GM18511 (cell line): Measurements from ENCODE around the gene SLC28A3.

Experiments
- ATAC-seq: cut with Tn5 transposase; IDR thresholded peaks from one replicate; pipeline ENCODE4 v1.9.1; 2021; ENCODE audit warnings: mild to moderate bottlenecking, moderate library complexity; ENCODE audit not compliant: unreplicated experiment

SLC28A3 gene

DNA sequence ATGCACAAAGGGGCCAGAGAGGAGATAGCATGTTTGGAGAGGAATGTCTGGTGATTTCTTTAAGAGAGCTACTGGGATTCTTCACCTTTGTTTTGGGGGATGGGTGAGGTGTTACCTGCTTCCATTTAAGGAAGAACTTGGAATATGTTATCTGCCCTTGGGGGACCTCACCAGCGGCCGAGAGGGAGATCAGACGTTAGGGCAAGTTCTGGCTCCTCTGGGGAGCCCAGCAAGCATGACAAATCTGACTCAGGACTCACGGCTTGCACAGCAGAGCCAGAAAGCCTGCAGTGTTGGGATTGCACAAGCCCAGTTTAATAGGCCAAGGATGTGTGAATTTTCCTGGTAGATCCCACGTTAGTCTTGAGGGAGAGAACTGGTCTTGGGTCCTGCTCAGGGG is 40.3 kb downstream of the SLC28A3 start:
- ATAC-seq: no peak

DNA sequence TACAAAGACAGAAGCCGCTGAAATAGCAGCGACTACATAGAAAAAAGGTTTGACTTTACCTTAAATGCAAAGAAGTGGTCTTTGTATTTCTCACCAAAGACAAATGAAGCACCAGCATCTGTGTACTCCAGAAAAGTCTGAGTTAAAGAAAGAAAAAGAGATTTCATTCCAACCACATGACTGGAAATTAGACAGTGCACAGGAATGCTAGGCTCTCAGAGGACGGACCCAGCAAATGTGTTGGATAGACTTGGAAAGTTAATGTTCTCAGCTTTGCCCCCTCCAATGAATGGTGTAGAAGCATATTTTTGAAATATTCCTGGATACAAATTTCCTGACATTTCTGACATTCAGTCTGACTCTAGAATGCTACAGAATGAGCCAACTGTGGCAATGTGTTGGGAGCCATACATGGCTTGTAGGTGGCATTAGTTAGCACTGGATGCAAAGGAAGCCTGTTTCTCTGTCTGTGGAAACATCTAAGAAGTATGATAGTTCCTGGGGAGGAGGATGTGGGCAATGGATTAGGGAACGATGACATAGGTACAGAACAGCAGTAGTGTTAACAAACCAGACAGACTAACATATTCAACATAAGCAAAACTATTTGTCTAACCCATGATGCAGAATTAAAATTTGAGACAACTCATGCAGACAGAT is 43.3 kb downstream of the SLC28A3 start:
- no peak for ATAC-seq

DNA sequence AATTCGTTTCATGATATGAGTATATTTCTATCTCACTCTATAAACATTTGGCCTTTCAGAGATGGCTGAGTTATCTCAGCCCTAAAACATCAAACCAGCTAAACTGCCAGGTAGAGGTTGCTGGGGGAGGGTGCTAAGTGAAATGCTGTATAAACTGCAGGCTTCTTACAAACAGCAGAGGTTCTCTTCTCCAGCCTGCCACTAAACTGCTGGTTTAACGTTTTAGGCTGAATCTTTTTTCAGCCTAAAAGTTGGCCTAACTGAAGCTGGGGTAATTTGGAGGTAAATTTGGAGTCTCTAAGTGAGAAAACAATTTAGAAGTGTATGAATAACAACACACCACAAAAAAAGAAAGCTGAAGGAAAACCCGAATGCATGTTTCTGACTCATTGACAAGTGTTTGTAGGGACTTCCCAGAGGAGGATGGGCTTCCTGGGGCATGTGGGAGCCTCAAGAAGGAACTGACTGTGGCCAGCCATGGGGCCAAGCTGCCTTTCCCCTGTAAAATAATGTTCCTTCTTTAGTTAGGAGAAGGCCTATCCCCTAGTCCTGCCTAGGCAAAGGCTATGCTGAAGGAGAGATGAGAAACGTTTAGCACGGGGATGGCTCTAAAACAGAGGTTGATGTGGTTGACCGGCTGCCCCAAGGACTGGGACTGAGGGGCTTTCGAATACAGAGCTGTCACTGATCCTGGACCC is 44.3 kb downstream of the SLC28A3 start:
- peak; percentile 48 for ATAC-seq

DNA sequence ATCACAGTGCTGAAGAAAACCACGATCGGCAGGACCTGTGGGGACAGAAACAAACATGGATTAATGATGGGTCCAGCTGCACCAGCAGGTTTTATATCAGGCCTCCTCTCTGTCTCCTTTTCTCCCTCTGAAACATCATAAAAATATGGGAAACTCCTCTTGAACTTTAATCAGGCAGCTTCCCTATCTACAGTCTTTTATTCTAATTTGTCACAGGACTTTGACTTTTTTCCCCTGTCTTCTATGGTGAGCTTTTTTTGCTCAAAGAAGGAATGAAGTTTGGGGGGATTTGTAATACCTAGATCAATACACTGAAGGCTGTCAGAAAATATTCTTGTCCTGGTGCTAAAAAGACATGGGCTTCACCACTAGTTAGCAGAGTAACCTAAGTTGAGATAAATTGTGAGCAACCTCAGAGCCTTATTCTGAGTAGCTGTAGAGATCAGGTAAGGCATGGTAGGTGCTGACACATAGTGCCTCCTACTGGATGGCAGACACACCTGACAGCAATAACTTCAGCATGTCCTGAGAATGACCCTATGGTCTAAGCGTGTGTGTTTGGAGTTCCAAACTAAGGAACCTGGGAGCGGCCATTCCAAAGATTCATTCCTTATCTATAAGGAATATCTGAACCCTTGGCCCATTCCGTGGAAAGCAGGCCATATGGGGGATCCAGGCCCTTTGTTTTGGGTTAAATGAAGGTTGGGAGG is 46.2 kb downstream of the SLC28A3 start:
- no peak for ATAC-seq

DNA sequence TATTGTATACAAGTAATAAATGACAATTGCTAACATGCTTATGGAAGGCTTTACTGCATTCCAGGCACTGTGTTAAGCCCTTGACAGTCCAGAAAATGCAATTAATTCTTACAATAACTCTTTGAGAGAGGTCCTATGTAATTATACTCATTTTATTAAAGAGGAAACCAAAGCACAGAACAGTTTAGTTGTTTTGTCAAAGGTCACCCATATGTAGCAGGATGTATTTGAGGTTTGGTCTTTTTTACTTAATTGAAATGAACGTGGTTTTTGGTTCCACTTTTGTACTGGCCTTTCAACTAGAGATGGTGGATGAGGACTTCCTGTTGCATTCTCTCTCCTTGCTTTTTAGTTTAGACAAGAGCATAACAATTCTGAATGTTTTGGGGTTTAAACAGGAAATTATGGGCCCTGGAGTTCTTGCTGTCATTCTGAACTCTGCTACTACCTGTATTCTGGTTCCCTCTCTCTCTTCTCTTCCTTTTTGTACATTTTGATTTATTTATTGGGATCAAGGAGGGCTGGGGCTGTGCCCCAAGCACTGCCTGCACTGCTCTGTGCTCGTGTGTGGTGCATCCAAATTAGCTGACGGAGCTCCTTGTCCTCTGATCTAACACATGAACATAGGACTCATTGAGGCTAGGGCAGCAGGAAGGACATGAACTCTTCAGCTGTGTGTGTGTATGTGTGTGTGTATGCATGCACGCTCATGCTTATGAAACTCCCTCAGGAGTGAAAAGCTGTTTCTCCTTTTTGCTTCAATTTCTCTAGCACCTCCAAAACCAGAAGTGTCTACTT is 47.4 kb downstream of the SLC28A3 start:
- peak; percentile 70 for ATAC-seq

DNA sequence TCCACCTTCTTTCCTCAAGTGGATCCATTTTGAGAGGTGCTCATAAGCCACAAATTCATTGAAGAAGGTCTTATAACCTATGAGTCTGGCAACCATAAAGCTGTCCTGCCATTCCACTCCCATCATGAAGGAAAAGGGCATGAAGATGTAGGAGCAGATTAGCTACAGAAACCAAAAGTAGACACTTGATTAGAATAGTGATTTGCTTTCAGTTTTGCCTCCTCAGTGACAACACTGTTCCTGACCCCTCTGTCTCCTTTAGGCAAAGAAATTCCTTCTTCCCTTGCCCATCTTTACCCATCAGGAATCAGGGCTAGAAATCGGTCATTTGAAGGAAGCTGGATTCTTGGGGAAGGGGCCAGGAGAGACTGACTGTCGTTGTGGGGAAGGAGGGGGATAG is 55.2 kb downstream of the SLC28A3 start:
- no peak for ATAC-seq

DNA sequence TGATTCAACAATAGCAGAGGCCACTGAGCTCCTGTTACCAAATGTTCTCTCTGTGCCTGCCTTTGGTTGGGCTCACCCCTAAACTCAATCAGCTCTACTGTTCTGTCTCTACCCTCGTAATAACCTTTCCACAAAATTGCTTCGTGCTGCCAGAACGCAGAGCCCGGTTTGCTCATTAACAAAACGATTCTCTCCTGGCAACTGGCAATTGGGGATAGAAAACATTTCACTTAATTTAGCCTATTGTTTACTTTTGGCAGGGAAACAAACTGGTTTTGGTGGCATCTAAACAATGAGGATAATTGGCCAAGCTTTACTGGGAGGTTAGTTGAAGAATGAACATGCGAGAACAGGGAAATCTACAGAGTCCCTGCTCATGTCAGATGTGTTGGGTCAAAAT is 56.6 kb downstream of the SLC28A3 start:
- ATAC-seq: no peak

DNA sequence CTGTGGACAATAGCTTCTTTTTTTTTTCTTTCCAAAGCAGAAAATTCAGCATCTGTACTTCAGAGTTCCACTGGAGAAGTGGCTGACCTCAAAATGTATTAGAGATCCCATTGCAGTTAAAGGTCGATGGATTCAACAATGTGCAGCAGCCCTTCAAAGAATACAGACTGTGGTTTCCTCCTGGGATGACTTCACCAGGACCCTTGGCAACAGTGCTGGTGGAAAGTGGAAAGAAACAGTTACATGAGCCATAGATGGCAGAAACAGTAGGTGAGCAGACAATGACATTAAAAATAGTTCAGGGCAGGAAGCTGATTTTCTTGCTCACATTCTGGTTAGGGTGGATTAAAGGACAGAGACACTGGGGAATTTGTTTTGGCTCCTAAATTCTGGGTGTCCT is 62.4 kb downstream of the SLC28A3 start:
- ATAC-seq: no peak

DNA sequence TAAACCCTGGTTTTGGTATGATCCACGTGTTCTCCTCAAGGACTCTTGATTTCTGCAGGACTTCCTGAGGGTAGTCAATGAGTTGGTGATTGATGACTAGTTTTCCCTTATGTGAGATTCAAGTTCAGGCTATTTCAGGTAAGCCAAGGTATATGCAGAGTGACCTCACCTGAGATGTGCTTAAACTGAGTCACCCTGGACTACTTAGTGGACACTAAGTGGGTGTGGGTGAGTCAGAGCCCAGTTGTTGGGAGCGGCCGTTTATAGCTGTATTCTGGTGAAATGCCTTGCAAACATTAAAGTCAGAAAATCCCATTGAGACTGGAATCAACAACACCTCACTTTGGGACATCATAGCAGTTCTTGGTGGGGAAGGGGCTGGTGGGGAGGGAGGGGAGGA is 62.9 kb downstream of the SLC28A3 start:
- ATAC-seq: no peak

DNA sequence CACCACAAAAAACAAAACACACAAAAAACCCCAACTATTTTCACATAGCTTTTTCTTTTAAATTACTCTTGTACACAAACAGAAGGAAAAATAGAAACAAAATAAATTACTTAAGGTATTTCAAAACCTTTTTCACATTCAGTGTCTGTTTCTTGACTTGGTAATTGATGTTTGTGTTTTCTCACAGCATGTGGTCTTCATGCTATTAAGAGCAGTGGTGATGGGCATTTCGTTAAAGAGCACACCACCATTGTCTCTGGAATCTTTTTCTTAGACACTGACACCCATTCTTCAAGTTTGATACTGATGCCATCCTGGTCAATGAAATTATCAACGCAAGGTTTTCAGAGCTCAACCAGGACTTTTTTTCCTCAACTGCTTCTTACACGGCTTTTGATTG is 63.8 kb downstream of the SLC28A3 start:
- ATAC-seq: no peak

DNA sequence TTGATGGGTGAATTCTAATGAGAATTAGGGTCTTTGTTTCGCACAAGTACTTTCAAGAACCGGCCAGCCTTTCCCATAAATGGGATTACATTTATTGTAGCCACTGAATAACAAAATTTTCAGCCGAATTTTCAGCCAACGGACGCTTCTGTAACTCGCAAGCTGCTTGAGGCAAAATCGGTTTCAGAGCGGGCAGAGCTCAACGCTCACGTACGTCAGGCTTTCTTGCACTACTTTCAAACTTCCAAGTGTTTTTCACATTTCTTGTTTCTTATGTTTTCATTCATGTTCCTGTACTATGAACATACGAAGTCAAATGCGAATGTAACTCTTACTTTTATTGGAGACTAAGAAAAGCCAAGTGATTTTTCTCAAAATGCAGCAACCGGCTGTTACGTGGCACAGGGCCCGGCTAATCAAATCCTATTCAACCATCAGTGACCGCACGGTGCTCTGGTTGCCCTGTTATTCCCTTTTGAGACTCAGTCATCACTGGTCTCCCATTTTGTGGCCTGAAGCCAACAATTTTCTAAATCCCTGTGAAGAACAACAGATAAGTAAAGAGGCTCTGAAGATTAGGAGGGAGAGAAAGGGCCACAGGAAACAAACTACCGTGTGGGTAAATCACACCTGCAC is 68.5 kb downstream of the SLC28A3 start:
- no peak for ATAC-seq

DNA sequence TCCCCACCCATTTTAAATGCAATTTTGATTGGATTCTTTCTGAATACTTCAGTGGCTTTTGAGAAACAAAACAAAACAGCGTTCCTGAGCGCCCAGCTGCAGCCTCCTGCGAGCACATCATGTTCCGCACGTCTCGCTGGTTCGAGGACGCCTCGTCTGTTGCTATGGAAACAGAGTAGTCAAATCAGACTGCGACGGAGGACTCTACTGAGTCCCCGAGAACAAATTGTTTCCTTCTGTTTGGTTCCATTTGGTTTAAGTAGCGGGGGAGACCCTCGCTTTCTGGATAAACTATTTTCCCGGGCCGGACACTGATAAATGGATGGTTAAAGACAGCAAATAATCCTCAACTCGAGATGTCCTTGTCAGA is 69.0 kb downstream of the SLC28A3 start:
- peak; percentile 99 for ATAC-seq

DNA sequence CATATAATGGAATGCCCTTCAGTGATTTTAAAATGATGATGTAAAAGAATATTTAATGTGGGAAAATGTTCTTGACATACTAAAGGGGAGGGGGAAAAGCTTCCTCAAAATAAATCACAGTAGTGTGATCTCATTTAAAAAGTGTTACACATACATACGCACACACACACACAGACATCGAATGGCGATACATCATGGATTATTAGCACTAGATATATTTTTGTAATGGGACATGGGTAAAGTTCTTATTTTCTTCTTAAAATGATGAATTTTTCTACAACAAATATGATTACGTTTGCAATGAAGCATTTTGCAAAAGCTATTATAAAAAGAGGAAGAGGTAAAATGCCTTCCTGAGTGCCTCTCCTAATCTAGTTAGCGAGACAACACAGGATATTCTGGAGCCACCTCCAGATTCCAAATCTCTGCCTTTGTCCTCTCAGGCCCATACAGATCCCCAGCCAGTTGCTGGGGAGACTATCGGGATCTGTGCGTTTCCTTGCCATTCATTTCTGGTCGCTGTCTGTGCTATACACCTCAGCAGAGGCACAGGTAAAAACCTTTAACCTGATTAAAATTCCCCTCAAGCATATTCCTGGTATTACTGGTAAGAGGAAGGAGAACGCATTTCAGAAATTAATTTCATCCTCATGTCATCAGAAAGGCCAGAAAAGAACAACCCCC is 69.6 kb downstream of the SLC28A3 start:
- ATAC-seq: peak; percentile 47

DNA sequence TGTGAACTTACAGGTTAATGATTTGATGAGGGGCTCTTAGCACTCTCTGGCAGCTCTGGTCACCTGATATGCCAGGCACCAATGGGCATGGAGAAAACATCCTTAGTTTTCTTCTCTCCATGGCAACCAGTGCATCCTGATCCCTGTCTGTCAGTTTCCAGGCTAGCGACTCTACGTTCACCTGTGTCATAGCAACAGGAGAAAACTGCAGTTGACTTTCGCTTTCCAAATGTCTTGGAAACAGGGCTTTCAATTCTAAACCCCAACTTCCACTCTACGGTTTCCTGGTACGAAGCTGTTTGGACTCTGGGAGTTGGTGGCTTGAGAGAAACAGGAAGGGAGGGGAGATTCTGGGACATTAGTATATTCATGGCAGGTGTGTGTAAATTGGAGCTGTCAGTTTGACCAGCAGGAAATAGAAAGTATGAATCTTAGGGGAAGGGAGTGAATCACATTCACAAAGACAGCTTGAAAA is 74.4 kb downstream of the SLC28A3 start:
- ATAC-seq: peak; percentile 57

DNA sequence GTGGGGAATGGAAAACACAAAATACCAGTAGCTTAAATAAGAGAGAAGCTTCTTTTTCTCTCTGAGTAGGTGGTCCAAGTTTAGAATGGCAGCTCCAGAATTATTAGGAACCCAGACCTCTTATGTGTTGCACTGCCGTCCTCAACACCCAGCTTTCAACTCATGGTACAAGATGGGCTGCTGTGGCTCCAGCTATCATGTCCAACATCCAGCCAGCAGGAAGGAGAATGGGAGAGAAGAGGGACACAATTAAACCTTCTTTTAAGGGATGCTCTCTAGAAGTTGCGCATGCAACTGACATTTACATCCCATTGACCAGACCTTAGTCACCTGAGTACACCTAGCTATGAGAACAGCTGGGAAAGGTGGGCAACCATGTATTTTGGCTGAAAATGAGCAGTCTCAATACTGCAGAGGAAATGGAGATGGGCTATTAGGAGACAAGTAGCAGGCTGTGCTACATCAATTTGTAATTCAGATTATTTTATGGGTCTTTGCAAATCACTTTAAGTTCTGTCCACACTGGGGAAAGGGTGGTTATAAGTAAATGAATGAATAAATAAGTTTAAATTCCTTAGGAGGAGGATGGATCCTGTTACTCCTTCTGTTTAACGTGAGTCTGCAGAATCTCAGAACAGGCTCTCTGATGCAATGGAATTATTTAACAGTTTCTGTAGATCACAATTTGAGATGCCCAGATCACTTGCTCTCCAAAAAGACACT is 76.1 kb downstream of the SLC28A3 start:
- no peak for ATAC-seq

DNA sequence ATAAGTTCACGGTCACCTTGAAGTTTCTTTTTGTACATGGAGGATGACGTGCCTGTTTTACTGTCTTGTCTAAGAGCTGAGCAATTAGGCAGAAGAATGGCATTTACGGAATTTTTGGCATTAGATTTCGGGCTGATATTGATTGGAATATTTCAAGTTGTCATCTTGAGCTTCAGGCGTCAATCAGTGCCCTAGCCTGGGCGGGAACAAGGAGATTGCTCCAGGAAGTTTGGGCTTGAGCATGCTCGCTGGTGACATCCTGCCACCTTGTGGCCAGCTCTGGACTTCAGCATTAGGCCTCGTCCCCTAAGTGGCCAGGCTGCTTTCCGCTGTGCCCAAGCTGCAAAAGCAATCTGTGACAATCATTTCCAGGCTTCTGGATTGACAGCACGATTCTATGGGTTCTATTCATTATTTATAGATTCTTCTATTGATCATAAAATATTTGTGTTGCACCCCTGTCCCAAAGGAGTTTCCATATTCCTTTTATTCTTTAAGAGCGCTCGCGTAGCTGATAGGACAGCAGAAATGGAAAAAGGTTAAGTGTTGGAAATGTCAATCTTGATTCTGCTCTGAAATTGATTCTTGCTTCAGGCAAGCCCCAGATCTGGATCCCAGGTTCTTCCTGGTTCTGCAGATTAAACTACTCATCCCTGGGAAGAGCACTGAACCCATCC is 79.3 kb downstream of the SLC28A3 start:
- no peak for ATAC-seq

DNA sequence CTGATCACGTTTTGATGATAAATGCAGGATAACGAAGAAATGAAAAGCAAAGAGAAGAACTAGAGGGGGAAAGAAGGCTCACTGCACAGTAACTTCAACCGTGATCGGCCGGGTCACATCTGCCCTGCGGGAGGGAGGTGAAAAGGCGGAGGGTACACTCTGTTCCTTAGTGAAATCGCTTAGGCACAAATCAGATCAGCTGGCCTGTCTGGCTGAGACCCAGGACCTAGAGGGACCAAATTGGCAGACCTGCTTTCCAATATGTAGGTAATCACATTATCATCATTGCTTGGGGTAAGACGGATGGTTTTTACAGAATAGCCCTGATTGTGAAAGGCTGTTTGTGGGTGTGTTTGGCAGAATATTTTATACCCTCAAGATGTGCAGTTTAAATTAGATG is 82.2 kb downstream of the SLC28A3 start:
- no peak for ATAC-seq

DNA sequence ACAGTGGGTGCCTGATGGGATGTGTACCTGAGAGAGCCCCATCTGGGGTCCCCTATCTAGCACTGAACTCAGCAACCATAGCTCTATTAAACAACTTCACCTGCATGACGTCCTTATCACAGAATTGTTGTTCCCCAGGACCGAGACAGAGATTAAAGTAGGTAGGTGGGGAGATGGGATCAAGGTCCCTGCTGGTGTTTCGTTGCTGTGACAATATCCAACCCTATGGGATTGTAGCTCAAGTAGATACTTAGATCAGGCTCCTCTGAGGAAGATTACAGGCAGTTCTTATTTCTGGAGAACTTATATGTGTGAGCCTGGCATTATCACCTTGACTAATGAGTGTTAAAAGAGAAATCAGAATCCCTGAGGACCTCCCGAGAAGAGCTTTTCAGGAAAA is 84.9 kb downstream of the SLC28A3 start:
- ATAC-seq: no peak

DNA sequence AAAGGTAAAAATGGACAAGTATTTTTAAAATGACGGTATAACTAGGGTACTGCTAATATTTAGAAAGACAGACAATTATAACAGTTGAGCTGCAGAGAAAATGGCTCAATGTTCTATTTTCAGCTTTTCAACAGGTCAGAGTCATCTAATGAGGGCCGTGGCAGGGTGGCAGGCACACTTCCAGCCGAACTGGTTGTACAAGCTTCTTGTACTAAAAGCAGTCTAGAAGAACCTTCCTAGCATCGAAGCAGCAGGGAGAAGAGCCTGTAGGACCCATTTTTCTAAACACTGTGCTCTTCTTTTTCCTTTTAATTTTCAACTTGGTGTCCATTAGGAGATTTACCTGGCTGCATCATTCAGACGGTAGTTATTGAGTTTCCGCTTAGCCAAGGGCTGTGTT is 85.6 kb downstream of the SLC28A3 start:
- no peak for ATAC-seq
